GM21528 (cell line): Measurements from ENCODE around the gene SGCA.
A peak's percentile ranks its signal among the peaks of the same experiment; 100 is the strongest.

Experiments
- ATAC-seq: cut with Tn5 transposase; IDR thresholded peaks from one replicate; pipeline ENCODE4 v1.9.1; 2021; ENCODE audit warnings: mild to moderate bottlenecking, moderate library complexity; ENCODE audit not compliant: unreplicated experiment, low FRiP score

The SGCA gene

GRCh38 chr17:50205963-50206505, 40.2 kb downstream of the SGCA start:
- no peak for ATAC-seq

- no peak for ATAC-seq
These were observed 40.9 kb downstream of the SGCA start for GRCh38 chr17:50206604-50207293.

DNA sequence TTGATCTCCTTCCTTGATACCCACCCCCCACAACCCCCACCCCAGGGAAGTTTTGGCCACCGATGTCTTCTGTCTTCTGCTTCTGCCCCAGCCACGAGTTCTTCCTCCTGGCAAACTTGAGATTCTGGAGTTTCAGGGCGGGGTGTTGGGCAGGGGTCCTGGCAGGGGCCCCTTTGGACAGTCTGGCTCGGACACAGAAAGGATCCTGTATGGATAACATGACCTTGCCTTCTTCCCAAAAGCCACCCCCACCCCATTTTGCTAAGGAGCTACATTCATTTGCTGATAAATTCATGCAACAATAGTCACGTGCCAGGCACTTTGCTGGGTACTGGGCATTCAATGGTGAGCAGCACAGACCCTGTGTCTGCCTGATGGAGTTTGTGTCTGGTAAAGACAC, 41.5 kb downstream of the SGCA start:
- ATAC-seq, result no peak

DNA sequence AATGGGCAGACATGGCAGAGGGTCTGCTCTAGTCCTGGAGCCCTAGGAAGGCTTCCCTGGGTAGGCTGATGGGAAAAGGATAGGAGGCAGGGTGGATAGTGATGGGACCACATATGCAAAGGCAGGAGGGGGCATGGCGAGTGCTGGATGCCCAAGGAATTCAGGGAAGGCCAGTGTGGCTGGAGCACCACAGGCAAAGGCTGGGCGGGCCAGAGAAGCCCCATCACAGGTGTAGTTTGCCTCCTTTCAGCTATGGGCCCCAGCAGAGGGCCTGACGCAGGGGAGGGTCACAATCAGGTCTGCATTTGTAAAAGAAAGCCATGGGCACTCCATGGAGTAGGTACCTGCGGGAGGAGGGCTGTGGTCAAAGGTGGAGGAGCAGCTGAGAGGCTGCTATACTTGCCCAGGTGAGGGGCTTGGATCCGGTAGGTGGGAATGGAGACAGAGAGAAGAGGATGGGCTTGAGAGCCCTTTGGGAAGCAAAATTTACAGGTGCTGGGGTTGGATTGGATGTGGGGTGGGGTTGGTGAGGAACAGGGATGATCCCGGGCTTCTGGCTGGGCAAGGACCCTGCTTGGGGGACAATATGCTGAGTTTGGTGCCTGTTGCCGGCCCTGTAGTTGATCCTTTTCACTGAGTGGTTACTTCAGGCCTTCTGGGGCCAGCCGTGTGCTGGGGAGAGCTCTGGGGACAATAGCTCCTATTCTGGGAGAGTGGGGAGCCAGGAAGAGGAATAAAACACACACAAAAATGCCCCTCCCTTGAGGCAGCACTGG, 42.2 kb downstream of the SGCA start:
- no peak for ATAC-seq

- no peak for ATAC-seq
These were observed 42.8 kb downstream of the SGCA start for GRCh38 chr17:50208611-50209061.

DNA sequence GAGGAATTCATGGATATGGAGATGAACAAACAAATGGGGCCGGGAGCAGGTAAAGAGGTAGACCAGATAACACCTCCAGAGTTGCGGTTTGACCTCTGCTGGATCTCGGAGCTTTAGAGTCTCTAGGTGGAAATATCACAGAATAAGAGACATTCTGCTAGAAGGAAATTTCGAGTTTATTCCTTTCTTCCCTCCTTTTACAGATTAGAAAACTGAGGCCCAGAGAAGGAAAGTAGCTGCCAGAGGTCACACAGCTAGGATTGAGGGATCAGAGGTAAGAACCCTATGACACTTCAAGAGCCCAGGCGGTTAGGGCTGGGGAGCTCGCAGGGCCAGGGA, 43.3 kb downstream of the SGCA start:
- ATAC-seq, result no peak

- no peak for ATAC-seq
These were observed 43.9 kb downstream of the SGCA start for GRCh38 chr17:50209472-50210239.

GRCh38 chr17:50210240-50211225, 44.7 kb downstream of the SGCA start:
- ATAC-seq, result no peak

DNA sequence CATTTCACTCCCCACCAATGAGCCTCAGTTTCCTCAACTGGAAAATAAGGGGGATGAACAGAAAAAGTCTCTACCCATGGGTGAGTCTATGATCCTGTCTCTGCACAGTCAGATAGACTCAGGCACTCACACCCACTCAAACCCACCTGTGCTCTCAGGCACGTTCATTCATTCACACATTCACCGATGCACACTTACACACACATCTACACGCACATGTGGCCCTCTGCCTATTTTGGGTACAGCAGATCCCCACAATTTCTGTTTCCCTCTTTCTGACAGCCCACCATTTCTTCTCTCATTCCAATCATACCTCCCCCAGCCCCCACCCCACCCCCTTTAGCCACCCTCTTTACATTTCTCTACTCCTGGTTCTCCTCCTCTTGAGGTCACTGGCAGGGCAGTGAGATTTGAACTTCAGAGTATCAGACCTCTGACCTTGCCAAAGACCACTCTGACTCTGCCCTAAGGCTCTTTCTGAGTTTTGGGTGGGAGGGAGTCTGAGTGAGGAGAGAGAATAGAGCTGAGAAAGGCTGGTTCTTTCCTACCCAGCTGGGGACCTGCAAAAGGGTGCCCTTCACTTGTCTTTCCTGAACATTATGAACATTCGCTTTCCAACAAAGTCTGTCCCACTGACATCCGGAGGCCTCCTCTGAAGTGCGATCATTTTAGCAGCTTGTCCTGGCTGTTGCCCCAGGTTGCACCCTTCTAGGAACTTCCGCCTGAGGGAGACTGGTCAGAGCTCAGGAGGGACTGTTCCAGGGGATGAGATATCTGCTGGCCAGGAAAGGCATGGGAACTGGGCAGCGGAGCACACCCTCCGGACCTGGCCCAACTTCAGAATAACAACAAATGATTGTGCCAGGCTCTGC, 45.7 kb downstream of the SGCA start:
- no peak for ATAC-seq

DNA sequence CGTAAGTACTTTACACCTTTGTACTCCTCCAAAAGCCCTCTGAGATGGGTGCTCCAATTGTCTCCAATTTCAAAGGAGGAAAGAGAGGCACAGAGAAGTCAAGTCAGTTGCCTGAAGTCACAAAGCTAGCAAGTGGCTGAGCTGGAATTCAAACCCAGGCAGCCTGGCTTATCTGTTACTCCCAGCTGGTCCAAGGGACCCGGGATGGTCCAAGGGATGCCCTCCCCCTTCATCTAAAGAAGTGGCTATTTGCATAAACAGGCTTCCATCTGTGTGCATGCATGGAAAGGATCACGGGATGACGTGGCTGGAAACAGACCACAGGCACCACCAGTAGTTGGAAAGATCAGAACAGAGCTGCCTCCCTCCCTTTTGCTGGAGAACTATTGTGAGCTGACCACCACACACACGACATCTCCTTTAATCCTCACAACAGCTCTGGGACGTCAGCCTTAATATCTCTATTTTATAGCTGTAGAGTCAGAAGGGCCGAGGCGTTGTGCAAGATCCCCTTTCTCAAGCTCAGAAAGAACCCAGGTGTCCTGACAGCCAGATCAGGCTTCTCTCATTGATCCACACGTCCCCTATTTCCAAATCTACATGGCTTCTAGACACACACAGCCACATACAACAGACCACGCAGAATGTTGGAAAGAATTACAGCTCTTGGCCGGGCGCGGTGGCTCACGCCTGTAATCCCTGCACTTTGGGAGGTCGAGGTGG, 46.5 kb downstream of the SGCA start:
- no peak for ATAC-seq

GRCh38 chr17:50213026-50214022, 47.5 kb downstream of the SGCA start:
- peak; percentile 64 for ATAC-seq

GRCh38 chr17:50214976-50215760, 49.4 kb downstream of the SGCA start:
- ATAC-seq, result no peak

DNA sequence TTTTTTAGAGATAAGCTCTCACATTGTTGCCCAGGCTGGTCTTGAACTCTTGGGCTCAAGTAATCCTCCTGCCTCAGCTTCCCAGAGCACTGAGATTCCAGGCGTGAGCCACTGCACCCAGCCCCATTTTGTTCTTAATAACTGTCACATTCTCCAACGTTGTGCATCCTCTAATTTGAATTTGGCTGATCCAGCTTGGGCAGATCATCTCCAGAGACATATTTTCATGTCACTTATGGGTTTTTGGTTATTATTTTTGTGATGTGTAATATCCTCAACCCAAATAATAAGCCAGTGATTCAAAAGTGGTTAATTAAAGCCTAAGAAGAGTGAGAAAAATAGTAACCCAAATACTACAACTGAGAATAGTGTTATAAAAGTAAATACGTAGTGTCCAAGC, 51.8 kb downstream of the SGCA start:
- no peak for ATAC-seq

GRCh38 chr17:50218071-50218759, 52.4 kb downstream of the SGCA start:
- ATAC-seq, result no peak

DNA sequence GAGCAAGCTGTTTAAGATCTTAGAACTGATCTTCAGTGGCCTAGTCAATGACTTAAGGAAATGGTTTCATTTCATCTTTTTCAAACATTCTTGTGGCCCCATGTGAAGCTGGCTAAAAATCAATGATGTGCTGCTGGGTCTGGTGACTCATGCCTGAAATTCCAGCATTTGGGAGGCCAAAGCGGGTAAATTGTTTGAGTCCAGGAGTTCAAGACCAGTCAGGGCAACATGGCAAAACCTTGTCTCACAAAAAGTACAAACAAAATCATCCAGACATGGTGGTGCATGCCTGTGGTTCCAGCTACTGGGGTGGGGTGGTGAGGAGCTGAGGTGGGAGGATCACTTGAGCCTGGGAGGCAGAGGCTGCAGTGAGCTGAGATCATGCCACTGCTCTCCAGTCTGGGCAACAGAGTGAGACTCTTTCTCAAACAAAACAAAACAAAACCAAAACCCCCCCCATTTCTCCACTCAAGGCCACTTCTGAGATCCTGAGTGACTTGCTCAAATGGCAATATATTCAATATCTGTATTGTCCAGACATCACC, 53.0 kb downstream of the SGCA start:
- ATAC-seq, result no peak

GRCh38 chr17:50219342-50219741, 53.5 kb downstream of the SGCA start:
- no peak for ATAC-seq
